Activated T-cell treated with anti-CD3 and anti-CD28 coated beads, Interleukin-2, amount 50 U/mL, for 24 hours (primary cell): Measurements from ENCODE around the gene E4F1.
A peak's percentile ranks its signal among the peaks of the same experiment; 100 is the strongest.
"Not testable (repeated sequence)": the region's sequence is repeated elsewhere in the genome, so short reads cannot be mapped to it uniquely, and the experiment has no call there.

Experiments used
- DNase-seq: peaks from one replicate; pipeline ENCODE4 v3.0.0-alpha.2; 2020
- H3K27ac Mint-ChIP-seq: 2 replicates; pipeline ENCODE4 v1.8.0; 2020; ENCODE audit warnings: mild to moderate bottlenecking, mixed read lengths
- H3K27me3 Mint-ChIP-seq: 2 replicates; pipeline ENCODE4 v1.8.0; 2020; ENCODE audit warnings: mixed read lengths
- H3K36me3 Mint-ChIP-seq: 2 replicates; pipeline ENCODE4 v1.8.0; 2020; ENCODE audit warnings: low read depth, mixed read lengths
- H3K4me1 Mint-ChIP-seq: 2 replicates; pipeline ENCODE4 v1.8.0; 2020; ENCODE audit warnings: low read depth, mixed read lengths
- H3K4me3 Mint-ChIP-seq: 2 replicates; pipeline ENCODE4 v1.8.0; 2020; ENCODE audit warnings: mild to moderate bottlenecking, moderate library complexity, mixed read lengths
- H3K9me3 Mint-ChIP-seq: 2 replicates; pipeline ENCODE4 v1.8.0; 2020; ENCODE audit warnings: mixed read lengths

Gene E4F1

DNA sequence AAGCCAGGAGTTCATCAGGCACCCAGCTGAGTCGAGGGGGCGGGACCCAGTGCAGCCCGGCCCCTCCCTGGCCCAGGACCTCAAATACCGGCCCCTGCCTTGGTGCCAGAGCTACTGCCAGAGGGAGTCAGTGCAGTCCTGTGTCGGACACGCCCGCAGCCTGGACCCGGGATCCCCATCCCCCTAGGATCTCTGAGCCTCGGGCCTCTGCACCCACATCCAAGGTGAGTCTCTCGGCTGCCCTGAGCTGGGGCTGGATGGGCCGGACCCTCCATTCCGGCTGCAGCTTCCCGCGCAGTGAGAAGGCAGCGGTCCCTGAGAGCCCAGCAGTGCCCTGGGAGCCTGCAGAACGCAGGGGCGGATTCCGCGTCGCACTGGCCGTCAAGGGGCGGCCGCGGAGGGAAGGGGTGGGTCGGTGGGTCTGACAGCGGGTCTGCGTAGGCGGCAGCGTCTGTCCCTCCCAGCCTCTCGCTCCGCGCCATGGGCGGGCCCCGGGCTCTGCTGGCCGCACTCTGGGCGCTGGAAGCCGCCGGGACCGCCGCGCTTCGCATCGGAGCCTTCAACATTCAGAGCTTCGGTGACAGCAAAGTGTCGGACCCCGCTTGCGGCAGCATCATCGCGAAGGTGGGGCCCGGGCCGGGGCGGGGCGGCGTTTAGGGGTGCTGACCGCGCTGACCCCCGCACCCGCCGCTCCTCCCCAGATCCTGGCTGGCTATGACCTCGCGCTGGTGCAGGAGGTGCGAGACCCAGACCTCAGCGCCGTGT is 13.1 kb downstream of the E4F1 start, which contains the start of gene DNASE1L2:
Gene DNASE1L2 (plus strand): TSS at position 108 of the 765 bp plus-strand sequence. CDS start 373 bp downstream, at position 481.
- H3K27me3 Mint-ChIP-seq: peaks cover 3% of the 10 kb centered on the region
- H3K4me1 Mint-ChIP-seq: peaks cover 3% of the 10 kb centered on the region
- peak within 1 kb of the TSS; percentile 55 for H3K27ac Mint-ChIP-seq
- H3K4me3 Mint-ChIP-seq: no peak within 1 kb of the TSS
- peak; percentile 46 for DNase-seq
- H3K36me3 Mint-ChIP-seq: peaks cover 49% of the 10 kb centered on the region
- no peaks in the 10 kb centered on the region for H3K9me3 Mint-ChIP-seq

DNA sequence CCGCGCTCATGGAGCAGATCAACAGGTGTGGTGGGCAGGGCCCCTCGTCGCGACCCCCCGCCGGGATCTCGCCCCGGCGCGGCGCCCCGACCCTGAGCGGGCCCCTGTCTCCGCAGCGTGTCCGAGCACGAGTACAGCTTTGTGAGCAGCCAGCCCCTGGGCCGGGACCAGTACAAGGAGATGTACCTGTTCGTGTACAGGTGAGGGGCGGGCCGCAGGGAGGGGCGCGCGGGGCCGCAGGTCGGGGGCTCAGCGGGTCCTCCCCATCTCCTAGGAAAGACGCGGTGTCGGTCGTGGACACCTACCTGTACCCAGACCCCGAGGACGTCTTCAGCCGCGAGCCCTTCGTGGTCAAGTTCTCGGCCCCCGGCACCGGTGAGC is 13.7 kb downstream of the E4F1 start:
- Mint-ChIP-seq H3K4me3 (no peak overlapping the region), H3K27me3 (peaks cover 3% of the 10 kb centered on the region), H3K9me3 (no peaks in the 10 kb centered on the region), H3K27ac (no peak overlapping the region), H3K4me1 (peaks cover 3% of the 10 kb centered on the region), H3K36me3 (peaks cover 46% of the 10 kb centered on the region)
- no peak for DNase-seq

DNA sequence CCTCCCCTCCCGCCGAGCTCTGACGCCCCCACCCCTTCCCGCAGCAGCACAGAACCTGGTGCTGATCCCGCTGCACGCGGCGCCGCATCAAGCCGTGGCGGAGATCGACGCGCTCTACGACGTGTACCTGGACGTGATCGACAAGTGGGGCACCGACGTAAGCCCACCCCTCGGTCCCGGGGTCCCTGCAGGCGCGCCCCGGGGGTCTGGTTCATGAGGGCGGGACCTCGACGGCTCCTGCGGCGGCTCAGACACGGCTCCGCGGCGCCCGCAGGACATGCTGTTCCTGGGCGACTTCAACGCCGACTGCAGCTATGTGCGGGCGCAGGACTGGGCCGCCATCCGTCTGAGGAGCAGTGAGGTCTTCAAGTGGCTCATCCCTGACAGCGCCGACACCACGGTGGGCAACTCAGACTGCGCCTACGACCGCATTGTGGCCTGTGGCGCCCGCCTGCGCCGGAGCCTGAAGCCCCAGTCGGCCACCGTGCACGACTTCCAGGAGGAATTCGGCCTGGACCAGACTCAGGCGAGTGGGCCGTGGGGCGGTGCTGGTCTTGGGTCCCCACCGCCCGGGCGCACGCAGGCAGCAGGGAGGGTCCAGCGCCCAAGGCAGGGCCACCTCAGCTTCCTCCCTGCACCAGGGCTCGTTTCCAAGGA is 14.2 kb downstream of the E4F1 start:
- H3K36me3 Mint-ChIP-seq: peaks cover 50% of the 10 kb centered on the region
- no peak overlapping the region for H3K4me3 Mint-ChIP-seq
- peaks cover 3% of the 10 kb centered on the region for H3K27me3 Mint-ChIP-seq
- H3K9me3 Mint-ChIP-seq: no peaks in the 10 kb centered on the region
- H3K27ac Mint-ChIP-seq: no peak overlapping the region
- DNase-seq: no peak
- H3K4me1 Mint-ChIP-seq: peaks cover 3% of the 10 kb centered on the region

DNA sequence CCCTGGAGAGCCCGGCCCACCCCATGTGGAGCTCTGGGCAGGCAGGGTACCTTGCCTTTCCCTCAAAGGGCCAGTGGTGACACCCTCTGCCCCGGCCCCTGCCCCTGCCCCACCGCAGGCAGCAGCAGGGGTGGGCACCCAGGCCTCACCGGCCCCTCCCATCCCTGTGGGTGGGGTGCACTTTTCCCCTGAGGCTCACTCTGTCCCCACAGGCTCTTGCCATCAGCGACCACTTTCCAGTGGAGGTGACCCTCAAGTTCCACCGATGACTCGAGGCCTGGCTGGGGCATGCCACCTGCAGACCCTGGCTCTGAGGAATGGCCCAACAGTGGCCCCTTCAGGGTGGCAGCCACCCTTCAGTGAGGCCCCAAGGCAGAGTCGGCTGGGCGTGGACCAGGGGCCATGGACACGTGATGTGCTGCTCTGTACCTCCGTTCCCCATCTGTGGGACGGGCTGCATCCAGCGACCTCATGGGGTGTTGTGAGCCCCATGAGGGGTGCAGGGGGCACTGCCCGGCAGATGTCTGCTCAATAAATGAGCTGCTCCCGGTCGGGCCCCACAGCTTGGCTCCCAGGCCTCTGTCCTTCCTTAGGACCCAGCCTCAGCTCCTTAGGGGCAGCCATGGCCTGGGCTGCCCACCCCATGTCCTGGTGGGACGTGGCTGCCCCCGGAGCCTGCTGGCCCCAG is 14.9 kb downstream of the E4F1 start:
- no peak for DNase-seq
- H3K4me1 Mint-ChIP-seq: peaks cover 3% of the 10 kb centered on the region
- no peak overlapping the region for H3K27ac Mint-ChIP-seq
- H3K4me3 Mint-ChIP-seq: no peak overlapping the region
- H3K9me3 Mint-ChIP-seq: no peaks in the 10 kb centered on the region
- H3K27me3 Mint-ChIP-seq: peaks cover 3% of the 10 kb centered on the region
- peaks cover 52% of the 10 kb centered on the region for H3K36me3 Mint-ChIP-seq

DNA sequence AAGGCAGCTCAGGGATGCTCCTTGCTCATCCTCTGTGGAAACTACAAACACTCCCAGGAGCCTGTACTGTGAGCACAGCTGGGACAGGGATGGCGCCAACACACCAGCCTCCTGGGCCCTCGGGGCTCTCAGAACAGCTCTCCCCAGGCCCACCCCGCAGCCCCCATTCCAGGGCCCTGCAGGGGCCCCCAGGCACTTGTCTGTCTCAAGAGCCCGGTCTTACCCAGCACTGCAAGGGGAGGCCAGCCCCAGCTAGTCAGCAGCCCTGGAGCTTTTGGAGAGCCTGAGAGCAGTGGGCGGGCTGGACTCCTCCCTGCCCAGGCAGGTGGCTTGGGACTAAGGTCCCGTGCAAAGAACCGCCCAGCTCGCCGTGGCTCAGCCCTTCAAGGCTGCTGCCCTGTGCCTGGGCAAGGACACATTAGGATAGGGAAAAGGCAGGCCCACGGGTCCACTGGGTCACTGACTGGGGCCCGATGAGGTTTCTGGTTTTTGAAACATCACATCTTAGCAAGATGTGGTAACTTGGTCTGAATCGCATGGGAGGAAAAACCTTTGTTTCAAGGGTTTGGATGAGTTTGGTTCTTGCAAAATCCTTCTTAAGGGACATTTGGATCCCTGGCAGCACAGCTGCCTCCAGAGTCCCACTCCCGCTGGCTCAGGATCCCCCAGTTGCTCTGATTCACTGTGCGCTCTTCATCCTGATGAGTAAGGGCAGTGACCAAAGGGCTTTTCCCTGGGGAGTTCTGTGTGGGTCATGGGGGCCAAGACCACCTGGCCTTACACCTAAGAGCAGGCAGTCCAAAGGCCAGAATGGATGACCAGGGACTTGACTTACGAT is 15.7 kb downstream of the E4F1 start:
- peak overlapping the region; percentile 67 for H3K27ac Mint-ChIP-seq
- no peaks in the 10 kb centered on the region for H3K9me3 Mint-ChIP-seq
- H3K27me3 Mint-ChIP-seq: peaks cover 3% of the 10 kb centered on the region
- peaks cover 3% of the 10 kb centered on the region for H3K4me1 Mint-ChIP-seq
- no peak overlapping the region for H3K4me3 Mint-ChIP-seq
- H3K36me3 Mint-ChIP-seq: peaks cover 55% of the 10 kb centered on the region
- DNase-seq: no peak

DNA sequence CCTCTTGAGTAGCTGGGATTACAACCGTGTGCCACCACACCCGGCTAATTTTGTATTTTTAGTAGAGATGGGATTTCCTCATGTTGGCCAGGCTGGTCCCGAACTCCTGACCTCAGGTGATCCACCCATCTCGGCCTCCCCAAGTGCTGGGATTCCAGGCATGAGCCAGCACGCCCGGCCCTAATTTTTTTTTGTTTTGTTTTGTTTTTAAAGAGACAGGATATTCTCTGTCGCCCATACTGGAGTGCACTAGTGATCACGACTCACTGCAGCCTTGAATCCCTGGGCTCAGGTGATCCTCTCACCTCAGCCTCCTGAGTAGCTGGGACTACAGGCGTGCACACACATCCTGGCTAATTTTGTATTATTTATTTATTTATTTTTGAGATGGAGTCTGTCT is 16.9 kb downstream of the E4F1 start:
- H3K36me3 Mint-ChIP-seq: peaks cover 55% of the 10 kb centered on the region
- H3K27me3 Mint-ChIP-seq, DNase-seq, H3K9me3 Mint-ChIP-seq, H3K4me3 Mint-ChIP-seq, H3K27ac Mint-ChIP-seq, H3K4me1 Mint-ChIP-seq: not testable (repeated sequence)

DNA sequence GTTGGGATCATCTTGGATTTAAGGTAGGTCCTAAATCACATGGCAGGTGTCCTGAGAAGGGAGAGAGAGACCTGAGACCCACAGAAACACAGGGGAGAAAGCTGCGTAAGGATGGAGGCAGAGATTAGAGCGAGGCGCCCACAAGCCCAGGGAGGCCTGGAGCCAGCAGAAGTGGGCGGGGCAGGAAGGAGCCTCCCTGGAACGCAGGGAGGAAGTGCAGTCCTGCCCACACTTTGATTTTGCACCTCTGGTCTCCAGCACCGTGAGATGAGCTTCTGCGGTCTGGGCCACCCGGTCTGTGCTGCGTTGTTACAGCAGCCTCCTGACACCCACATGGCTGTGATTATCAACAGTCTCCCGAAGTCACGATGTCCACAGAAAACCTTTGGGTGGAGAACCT is 19.2 kb downstream of the E4F1 start:
- Mint-ChIP-seq H3K36me3 (peaks cover 65% of the 10 kb centered on the region), H3K27ac (peak overlapping the region; percentile 17), H3K4me3 (no peak overlapping the region), H3K9me3 (no peaks in the 10 kb centered on the region), H3K27me3 (no peaks in the 10 kb centered on the region), H3K4me1 (no peaks in the 10 kb centered on the region)
- DNase-seq: no peak

DNA sequence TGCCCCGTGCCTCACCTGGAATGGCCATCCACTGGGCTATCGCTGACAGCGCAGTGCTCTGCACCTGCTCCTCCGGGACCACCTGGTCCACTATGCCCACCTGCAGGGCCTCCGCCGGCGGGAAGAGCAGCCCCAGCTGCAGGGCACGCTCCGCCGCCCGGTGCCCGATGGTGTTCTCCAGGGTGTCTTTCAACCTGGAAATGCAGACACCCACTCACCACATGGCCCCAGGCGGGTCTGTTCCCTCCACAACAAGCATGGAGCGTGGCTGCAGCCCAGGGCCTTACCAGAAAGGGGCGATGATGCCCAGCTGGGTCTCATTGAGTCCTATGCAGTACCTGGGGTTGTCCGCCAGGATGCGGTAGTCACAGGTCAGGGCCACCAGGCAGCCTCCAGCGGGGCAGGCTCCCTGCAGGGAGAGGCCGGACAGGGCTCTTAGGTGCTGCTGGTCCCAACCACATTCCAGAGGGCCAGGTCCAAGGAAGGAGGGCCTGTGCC is 19.7 kb downstream of the E4F1 start:
- peaks cover 69% of the 10 kb centered on the region for H3K36me3 Mint-ChIP-seq
- no peaks in the 10 kb centered on the region for H3K9me3 Mint-ChIP-seq
- DNase-seq: no peak
- H3K27me3 Mint-ChIP-seq: no peaks in the 10 kb centered on the region
- no peak overlapping the region for H3K27ac Mint-ChIP-seq
- H3K4me1 Mint-ChIP-seq: no peaks in the 10 kb centered on the region
- H3K4me3 Mint-ChIP-seq: no peak overlapping the region

DNA sequence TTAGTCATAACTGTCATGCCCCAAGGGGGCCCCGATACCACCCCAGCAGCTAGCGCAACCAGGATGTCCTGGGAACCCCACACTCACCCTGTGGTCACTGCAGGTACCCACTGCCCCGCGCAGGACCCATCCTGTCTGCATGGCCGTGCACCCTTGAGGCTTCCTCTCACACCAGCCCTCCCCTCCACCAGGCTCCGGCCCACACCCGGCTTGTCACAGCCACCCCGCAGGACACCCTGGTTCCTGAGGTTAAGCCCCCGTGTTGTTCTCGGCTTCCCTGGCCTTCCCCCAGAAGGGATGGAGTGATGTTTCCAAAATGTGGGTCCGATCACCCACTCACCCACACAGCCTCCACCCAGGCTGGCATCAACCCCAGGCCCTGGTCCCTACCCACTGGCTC is 20.4 kb downstream of the E4F1 start:
- Mint-ChIP-seq H3K27me3 (no peaks in the 10 kb centered on the region), H3K4me1 (peaks cover 2% of the 10 kb centered on the region), H3K36me3 (peaks cover 75% of the 10 kb centered on the region), H3K9me3 (no peaks in the 10 kb centered on the region), H3K27ac (no peak overlapping the region), H3K4me3 (no peak overlapping the region)
- DNase-seq: no peak

DNA sequence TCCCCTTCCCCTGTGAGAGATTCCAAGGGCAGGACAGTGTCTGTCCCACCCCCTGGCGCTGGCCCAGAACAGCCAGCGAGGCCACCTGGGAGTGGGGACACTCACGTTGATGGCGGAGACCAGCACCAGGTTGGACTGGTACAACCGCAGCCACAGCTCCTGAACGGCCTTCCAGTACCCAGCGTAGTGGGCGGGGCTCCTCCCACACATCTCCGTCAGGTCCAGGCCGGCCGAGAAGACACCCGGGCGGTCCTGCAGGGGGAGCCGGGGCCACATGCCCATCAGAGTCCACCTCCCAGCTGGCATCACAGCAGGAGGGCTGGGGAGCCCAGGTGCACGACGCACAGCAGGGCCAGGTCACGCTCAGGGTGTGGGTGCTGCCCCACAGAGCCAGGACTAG is 20.9 kb downstream of the E4F1 start:
- no peak overlapping the region for H3K27ac Mint-ChIP-seq
- H3K27me3 Mint-ChIP-seq: no peaks in the 10 kb centered on the region

DNA sequence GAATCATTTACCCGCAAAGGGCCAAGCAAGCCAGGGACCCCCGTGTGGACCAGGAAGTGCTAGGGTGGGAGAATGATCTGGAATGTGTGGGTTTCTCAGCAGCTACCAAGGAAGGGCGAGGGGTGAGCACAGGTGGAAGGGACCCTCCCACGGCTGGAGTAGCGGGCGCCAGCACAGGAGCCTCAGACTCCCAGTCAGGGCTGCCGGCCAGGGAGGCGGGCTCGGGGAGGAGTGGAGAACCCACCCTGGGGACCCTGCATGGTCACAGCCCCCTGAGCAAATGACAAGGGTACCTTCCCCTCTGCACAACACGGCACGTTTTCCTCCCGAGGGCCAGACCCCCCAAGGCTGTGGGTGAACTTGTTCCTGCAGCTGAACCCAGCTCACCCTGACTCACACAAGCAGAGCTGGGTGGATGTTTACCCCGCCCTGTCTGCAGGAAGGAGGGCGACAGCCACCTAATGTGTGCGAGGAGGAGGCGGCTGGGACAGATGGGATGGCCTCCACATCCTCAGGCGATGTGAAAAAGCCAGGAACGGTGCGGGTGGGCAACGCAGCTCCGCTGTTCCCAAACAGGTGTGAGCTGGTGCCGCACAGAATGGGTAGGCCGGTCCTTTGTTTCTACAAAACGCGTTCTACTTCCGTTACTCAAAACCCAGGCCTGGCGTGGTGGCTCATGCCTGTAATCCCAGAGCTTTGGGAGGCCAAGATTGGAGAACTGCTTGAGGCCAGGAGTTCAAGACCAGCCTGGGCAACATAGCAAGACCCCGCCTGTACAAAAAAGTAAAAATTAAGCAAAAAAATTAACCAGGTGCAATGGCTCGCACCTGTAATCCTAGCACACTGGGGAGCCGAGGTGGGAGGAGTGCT is 21.8 kb downstream of the E4F1 start:
- H3K36me3 Mint-ChIP-seq: peaks cover 71% of the 10 kb centered on the region
- no peak overlapping the region for H3K4me3 Mint-ChIP-seq
- H3K9me3 Mint-ChIP-seq: no peaks in the 10 kb centered on the region
- H3K4me1 Mint-ChIP-seq: peaks cover 3% of the 10 kb centered on the region
- DNase-seq: no peak
- no peak overlapping the region for H3K27ac Mint-ChIP-seq
- H3K27me3 Mint-ChIP-seq: no peaks in the 10 kb centered on the region

More for the DNA sequence above, 20.9 kb downstream of the E4F1 start:
- Mint-ChIP-seq H3K9me3 (no peaks in the 10 kb centered on the region), H3K36me3 (peaks cover 74% of the 10 kb centered on the region), H3K4me1 (peaks cover 2% of the 10 kb centered on the region), H3K4me3 (no peak overlapping the region)
- DNase-seq: no peak

DNA sequence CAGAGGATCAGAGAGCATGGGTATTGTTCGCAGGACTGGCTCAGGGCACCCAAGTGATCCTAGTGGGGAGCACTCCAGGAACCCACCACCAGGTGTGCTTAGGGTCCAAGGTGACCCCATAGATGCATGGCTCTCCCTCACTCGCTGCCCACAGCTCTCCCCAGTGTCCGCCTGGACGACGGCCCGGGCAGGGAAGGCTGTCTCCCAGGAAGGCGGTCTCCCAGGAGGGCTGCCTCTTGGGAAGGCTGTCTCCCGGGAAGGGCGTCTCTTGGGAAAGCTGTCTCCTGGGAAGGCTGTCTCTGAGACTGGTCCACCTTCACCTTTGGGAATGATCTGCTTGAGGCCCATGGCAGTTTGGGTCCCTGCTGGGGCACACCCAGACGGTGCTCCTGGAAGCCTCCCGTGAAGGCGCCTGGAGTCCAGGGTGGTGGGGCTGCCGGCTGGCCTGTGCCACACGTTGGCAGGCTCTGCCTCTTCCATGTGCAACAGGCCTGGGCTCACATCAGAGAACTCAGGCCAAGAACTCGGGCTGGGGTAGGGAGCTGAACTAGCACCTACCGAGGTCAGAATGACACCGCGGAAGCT is 23.0 kb downstream of the E4F1 start:
- Mint-ChIP-seq H3K4me1 (peaks cover 8% of the 10 kb centered on the region), H3K27ac (no peak overlapping the region), H3K36me3 (peaks cover 77% of the 10 kb centered on the region), H3K9me3 (no peaks in the 10 kb centered on the region), H3K27me3 (no peaks in the 10 kb centered on the region), H3K4me3 (no peak overlapping the region)
- DNase-seq: no peak

DNA sequence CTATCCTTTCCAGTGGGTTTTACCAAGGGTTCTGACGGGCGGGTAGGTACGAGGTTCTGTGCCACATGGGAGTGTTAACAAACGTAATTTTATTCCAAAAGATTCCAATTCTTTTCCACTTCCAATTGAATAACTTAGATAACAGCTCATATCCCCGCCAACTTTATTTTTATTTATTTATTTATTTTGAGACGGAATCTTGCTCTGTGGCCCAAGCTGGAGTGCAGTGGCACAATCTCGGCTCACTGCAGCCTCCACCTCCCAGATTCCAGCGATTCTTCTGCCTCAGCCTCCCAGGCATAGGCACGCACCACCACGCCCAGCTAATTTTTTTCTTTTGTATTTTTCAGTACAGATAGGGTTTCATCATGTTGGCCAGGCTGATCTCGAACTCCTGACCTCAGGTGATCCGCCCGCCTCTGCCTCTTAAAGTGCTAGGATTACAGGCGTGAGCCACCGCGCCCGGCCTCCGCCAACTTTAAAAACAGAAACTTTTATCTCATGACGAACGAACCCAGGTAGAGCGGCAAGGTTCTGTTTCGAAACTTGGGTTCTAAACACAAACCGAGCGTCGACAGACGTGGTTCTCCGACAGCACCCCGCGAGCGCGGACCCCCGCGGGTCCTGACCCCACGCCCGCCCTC is 27.4 kb downstream of the E4F1 start:
- DNase-seq: peak; percentile 69
- no peaks in the 10 kb centered on the region for H3K27me3 Mint-ChIP-seq
- H3K36me3 Mint-ChIP-seq: peaks cover 75% of the 10 kb centered on the region
- H3K9me3 Mint-ChIP-seq: no peaks in the 10 kb centered on the region
- peak overlapping the region; percentile 88 for H3K4me3 Mint-ChIP-seq
- H3K4me1 Mint-ChIP-seq: peaks cover 20% of the 10 kb centered on the region
- peak overlapping the region; percentile 93 for H3K27ac Mint-ChIP-seq
